Lung (tissue), 12 donors: Measurements from ENCODE around the gene FXYD5. TPM values are rescaled to one million over a fixed set of nuclear protein-coding genes. Genes with fewer than 3 reads are reported as not detected.
A peak's percentile ranks its signal among the peaks of the same experiment; 100 is the strongest.

Experiments used
- ATAC-seq: fragments of 200-7000 bp; cut with Tn5 transposase; one replicate; pipeline ENCODE4 v1.9.1; 2020; ENCODE audit warnings: moderate number of reproducible peaks; ENCODE audit not compliant: insufficient read depth, low FRiP score
- DNase-seq, 3 donors: peaks; one replicate each; pipeline ENCODE4 v3.0.0-alpha.2; 2013 to 2017
- H3K27ac ChIP-seq, 2 donors: one replicate each; pipeline ENCODE4 v1.5.1; 2013; ENCODE audit warnings: mild to moderate bottlenecking in 2 of 2, moderate library complexity in 2 of 2, control low read depth in 1 of 2, inconsistent platforms in 1 of 2, low read depth in 1 of 2, low read length in 1 of 2
- H3K27me3 ChIP-seq, 3 donors: one replicate each; pipeline ENCODE4 v1.5.1; 2013; ENCODE audit warnings: low read length in 2 of 3; ENCODE audit not compliant: control insufficient read depth in 3 of 3, insufficient read depth in 3 of 3
- H3K36me3 ChIP-seq, 4 donors: one replicate each; pipeline ENCODE4 v1.5.1; 2013; ENCODE audit warnings: low read length in 4 of 4, mild to moderate bottlenecking in 1 of 4, moderate library complexity in 1 of 4; ENCODE audit not compliant: control insufficient read depth in 4 of 4, insufficient read depth in 4 of 4
- H3K4me1 ChIP-seq, 5 donors: one replicate each; pipeline ENCODE4 v1.5.1; 2013; ENCODE audit warnings: low read length in 5 of 5, mild to moderate bottlenecking in 2 of 5, moderate library complexity in 1 of 5; ENCODE audit not compliant: control insufficient read depth in 5 of 5, insufficient read depth in 5 of 5
- H3K4me3 ChIP-seq: one replicate; pipeline ENCODE4 v1.5.1; 2013; ENCODE audit warnings: mild to moderate bottlenecking, control low read depth, moderate library complexity
- H3K9ac ChIP-seq, 2 donors: one replicate each; pipeline ENCODE4 v1.5.1; 2013; ENCODE audit warnings: low read length in 2 of 2, control low read depth in 1 of 2; ENCODE audit not compliant: insufficient read depth in 1 of 2
- H3K9me3 ChIP-seq, 4 donors: one replicate each; pipeline ENCODE4 v1.5.1; 2013; ENCODE audit warnings: low read length in 3 of 4, mild to moderate bottlenecking in 1 of 4, moderate library complexity in 1 of 4; ENCODE audit not compliant: control insufficient read depth in 4 of 4, insufficient read depth in 3 of 4
- WGBS, 2 donors: extraction: QIAGEN DNeasy Blood & Tissue Kit; methylation state at CpG; one replicate each; pipeline ENCODE4 v1.1.7; 2013; 5-methylcytosine and 5-hydroxymethylcytosine counted together
- polyA plus RNA-seq, 2 donors: library from polyadenylated mRNA; stranded (reverse); fragments of 200-250 nt; gene quantifications; one replicate each; pipeline ENCODE4 v1.2.1, GENCODE V29; 2013
- total RNA-seq, 2 donors: library from RNA; depleted of rRNA in 1 of 2; stranded (reverse); fragments of >200 nt in 1 of 2; gene quantifications; one replicate each; pipeline ENCODE4 v1.2.1, GENCODE V29; 2014 to 2021
- TF ChIP-seq, protein P1 (sequence below): IDR thresholded peaks from 2 replicates; pipeline ENCODE4 v1.5.1; 2012; ENCODE audit warnings: mild to moderate bottlenecking; ENCODE audit errors: control extremely low read depth, extremely low read depth
- donor health status: control.
- donor health status: control.
- donor health status: Bipolar disorder and iron deficiency.
- donor health status: healthy.
- donor health status: DM: yes; HTN: yes; CAD: no.

Gene FXYD5
- total and polyA plus RNA-seq, 4 donors, result 9.9 to 203 (median 138) TPM

DNA sequence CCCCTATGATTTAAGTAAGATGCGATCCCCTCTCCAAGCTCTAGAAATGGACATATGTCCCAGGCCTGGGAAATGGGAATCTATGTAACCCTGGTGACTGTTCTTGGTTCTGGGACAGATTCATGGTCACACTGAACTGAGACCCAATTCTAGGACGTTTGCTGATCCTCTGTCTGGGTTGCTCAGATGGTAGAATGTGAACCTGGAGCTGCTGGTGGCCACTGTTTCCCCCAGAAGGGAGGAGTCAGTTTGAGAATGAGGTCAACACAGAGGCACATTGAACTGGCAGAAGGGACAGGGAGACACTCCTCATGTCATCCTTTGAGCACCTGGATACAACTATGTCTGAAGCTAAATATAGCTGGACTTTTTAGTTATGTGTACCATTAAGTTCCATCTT, 44.9 kb downstream of the FXYD5 start:
- TF ChIP-seq, protein P1, sequence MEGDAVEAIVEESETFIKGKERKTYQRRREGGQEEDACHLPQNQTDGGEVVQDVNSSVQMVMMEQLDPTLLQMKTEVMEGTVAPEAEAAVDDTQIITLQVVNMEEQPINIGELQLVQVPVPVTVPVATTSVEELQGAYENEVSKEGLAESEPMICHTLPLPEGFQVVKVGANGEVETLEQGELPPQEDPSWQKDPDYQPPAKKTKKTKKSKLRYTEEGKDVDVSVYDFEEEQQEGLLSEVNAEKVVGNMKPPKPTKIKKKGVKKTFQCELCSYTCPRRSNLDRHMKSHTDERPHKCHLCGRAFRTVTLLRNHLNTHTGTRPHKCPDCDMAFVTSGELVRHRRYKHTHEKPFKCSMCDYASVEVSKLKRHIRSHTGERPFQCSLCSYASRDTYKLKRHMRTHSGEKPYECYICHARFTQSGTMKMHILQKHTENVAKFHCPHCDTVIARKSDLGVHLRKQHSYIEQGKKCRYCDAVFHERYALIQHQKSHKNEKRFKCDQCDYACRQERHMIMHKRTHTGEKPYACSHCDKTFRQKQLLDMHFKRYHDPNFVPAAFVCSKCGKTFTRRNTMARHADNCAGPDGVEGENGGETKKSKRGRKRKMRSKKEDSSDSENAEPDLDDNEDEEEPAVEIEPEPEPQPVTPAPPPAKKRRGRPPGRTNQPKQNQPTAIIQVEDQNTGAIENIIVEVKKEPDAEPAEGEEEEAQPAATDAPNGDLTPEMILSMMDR, result no peak
- no peak overlapping the region for H3K4me3 ChIP-seq
- no peak overlapping the region for H3K9ac ChIP-seq
- DNase-seq (no peak), ATAC-seq (no peak)
- H3K36me3 ChIP-seq, result no peaks in the 10 kb centered on the region
- no peaks in the 10 kb centered on the region for H3K27me3 ChIP-seq
- WGBS, 2 donors, result 64 to 65% methylated on average over 2 of the region's 2 CpGs
- H3K27ac ChIP-seq, result no peak overlapping the region
- H3K4me1 ChIP-seq, result peaks cover 0 to 5% (median 0%) of the 10 kb centered on the region in 5 donors
- H3K9me3 ChIP-seq, result no peaks in the 10 kb centered on the region

DNA sequence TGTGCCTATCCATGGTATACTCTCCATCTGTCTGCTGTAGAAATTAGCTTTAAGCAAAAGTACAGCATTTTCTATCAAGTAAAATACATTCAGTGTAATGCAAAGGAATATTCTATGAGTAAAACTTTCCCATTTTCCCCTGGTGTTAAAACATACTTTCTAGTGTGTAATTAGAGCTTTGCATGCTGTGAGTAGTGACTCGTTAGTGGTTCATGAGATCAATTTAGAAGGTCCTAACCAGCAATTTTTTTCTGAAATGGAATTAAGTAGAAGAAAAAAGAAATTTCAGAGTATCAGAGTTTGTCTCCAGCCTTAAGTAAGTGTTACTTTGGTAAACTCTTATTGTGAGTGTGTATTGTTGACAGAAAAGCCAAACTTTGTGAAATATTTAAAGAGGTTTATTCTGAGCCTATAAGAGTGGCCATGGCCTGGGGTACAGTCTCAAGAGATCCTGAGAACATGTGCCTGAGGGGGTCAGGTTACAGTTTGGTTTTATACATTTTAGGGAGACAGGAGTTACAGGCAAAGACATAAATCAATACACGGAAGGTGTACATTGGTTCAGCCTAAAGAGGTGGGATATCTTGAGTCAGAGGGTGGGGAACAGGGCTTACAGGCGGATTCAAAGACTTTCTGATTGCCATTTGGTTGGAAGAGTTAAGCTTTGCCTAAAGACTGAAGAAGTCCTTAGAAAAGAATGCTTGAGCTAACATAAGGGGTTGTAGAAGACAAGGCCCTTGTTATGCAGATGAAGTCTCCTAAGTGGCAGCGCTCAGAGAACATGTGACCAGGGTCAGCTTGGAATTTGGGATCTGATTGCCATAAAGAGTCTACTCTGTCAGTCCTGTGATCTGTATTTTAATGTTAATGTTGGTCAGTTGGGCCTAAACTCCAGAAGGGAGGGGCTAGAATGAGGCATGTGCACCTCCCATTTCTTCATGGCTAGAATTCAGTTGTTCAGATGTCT, 48.5 kb downstream of the FXYD5 start:
- Histone ChIP-seq H3K4me1 (peaks cover 0 to 5% (median 0%) of the 10 kb centered on the region in 5 donors), H3K36me3 (no peaks in the 10 kb centered on the region), H3K4me3 (no peak overlapping the region), H3K27ac (no peak overlapping the region), H3K27me3 (no peaks in the 10 kb centered on the region), H3K9ac (no peak overlapping the region), H3K9me3 (no peaks in the 10 kb centered on the region)
- TF ChIP-seq, protein P1, result no peak
- 77 to 83% methylated on average over 4 of the region's 4 CpGs for WGBS, 2 donors
- DNase-seq (peak in 1 of 3 donors; percentile 20), ATAC-seq (no peak)

DNA sequence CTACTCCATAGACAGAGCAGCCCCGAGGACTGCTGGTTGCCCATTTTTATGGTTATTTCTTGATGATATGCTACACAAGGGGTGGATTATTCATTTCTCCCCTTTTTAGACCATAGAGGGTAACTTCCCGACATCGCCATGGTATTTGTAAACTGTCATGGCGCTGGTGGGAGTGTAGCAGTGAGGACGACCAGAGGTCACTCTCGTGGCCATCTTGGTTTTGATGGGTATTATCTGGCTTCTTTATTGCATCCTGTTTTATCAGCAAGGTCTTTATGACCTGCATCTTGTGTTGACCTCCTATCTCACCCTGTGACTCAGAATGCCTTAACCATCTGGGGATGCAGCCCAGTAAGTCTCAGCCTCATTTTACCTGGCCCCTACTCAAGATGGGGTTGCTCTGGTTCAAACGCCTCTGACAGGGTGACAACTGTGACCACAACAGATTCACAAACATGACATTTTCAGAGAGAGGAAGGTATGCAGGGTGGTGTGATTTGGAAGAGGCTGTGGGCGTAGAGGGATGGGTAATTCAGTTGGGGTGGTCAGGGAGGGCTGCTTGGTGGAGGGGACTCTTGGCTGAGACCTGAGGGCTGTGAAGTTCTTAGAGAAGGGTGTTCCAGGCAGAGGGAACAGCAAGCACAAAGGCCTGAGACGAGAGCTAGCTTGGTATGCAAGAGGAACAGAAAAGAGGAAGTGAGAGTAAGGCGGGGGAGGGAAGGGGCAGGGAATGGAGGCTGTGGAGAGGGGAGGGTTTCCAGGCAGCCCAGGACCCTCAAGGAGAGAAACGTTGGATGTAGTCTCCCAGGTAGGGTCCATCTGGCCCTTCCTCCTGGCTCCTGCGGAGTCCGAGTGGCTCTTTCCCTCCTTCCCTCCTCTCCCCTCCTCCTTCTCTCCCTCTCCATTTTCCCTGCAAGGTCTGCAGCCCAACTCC, 50.5 kb downstream of the FXYD5 start:
- no peaks in the 10 kb centered on the region for H3K27me3 ChIP-seq
- no peak for DNase-seq
- WGBS, 2 donors, result 50 to 71% methylated on average over 13 of the region's 13 CpGs
- H3K36me3 ChIP-seq, result no peaks in the 10 kb centered on the region
- peaks cover 0 to 5% (median 0%) of the 10 kb centered on the region in 5 donors for H3K4me1 ChIP-seq
- peaks cover 0 to 2% (median 0%) of the 10 kb centered on the region in 4 donors for H3K9me3 ChIP-seq
- H3K9ac ChIP-seq, result no peak overlapping the region
- TF ChIP-seq, protein P1, result no peak
- ATAC-seq, result peak; percentile 47
- no peak overlapping the region for H3K4me3 ChIP-seq
- H3K27ac ChIP-seq, result peak overlapping the region in 1 of 2 donors; percentile 25
